ENCODE results near the gene MYH11.

Gene MYH11

GRCh38 chr16:15825750-15826305 lies 31.0 kb downstream of the MYH11 start:
- Histone ChIP-seq H3K79me2 (ENCODE audit: insufficient read depth, low read length) (no peaks in the 10 kb centered on the region), H3K4me2 (ENCODE audit: low read length) (no peak overlapping the region), H3K9ac (ENCODE audit: low read length) (no peak overlapping the region), H3K4me3 (ENCODE audit: low read depth, low read length, poor library complexity, severe bottlenecking) (no peak overlapping the region), H2AFZ (ENCODE audit: low read length) (no peak overlapping the region), H3K4me1 (ENCODE audit: insufficient read depth, low read length, severe bottlenecking) (no peaks in the 10 kb centered on the region), H3K9me2 (ENCODE audit: low read depth, low read length) (no peaks in the 10 kb centered on the region), H3K27ac (ENCODE audit: low read depth, low read length, poor library complexity, severe bottlenecking) (no peak overlapping the region), H3F3A (ENCODE audit: insufficient read depth, low read length) (no peaks in the 10 kb centered on the region), H3K9me3 (ENCODE audit: low read length) (no peaks in the 10 kb centered on the region), H3K36me3 (ENCODE audit: insufficient read depth, low read length) (no peaks in the 10 kb centered on the region), H3K27me3 (ENCODE audit: insufficient read depth, low read length) (no peaks in the 10 kb centered on the region), H4K20me1 (ENCODE audit: insufficient read depth, low read length) (no peaks in the 10 kb centered on the region)
- TF ChIP-seq, protein P1, sequence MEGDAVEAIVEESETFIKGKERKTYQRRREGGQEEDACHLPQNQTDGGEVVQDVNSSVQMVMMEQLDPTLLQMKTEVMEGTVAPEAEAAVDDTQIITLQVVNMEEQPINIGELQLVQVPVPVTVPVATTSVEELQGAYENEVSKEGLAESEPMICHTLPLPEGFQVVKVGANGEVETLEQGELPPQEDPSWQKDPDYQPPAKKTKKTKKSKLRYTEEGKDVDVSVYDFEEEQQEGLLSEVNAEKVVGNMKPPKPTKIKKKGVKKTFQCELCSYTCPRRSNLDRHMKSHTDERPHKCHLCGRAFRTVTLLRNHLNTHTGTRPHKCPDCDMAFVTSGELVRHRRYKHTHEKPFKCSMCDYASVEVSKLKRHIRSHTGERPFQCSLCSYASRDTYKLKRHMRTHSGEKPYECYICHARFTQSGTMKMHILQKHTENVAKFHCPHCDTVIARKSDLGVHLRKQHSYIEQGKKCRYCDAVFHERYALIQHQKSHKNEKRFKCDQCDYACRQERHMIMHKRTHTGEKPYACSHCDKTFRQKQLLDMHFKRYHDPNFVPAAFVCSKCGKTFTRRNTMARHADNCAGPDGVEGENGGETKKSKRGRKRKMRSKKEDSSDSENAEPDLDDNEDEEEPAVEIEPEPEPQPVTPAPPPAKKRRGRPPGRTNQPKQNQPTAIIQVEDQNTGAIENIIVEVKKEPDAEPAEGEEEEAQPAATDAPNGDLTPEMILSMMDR (IDR thresholded peaks at IDR 0.05; ENCODE audit: low read length), result no peak
- TF ChIP-seq EZH2 (IDR thresholded peaks at IDR 0.05; ENCODE audit: borderline replicate concordance, low read length), result no peak

DNA sequence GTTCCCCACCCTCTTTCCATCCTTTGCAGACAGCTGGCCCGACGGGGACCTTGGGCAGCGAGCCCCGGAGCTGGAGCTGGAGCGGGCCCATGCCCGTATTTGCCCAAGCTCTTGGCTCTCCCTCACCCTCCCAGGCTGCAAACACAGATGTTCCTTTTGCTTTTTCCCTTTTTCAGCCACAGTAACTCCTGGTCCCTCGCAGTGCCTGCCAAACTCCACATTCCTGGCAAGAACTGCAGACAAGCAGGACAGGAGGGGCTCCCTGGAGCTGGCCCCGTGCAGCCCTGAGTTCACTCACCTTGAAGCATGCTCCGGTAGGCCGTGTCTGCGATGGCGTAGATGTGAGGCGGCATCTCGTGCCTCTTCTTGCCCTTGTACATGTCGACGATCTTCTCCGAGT lies 33.9 kb downstream of the MYH11 start:
- TF ChIP-seq, protein P1 (IDR thresholded peaks at IDR 0.05; ENCODE audit: low read length), result no peak
- TF ChIP-seq EZH2 (IDR thresholded peaks at IDR 0.05; ENCODE audit: borderline replicate concordance, low read length), result no peak
- Histone ChIP-seq H3K4me2 (ENCODE audit: low read length) (no peak overlapping the region), H3K27ac (ENCODE audit: low read depth, low read length, poor library complexity, severe bottlenecking) (no peak overlapping the region), H3K4me1 (ENCODE audit: insufficient read depth, low read length, severe bottlenecking) (no peaks in the 10 kb centered on the region), H3F3A (ENCODE audit: insufficient read depth, low read length) (no peaks in the 10 kb centered on the region), H2AFZ (ENCODE audit: low read length) (no peak overlapping the region), H4K20me1 (ENCODE audit: insufficient read depth, low read length) (no peaks in the 10 kb centered on the region), H3K79me2 (ENCODE audit: insufficient read depth, low read length) (no peaks in the 10 kb centered on the region), H3K36me3 (ENCODE audit: insufficient read depth, low read length) (no peaks in the 10 kb centered on the region), H3K9me2 (ENCODE audit: low read depth, low read length) (no peaks in the 10 kb centered on the region), H3K9ac (ENCODE audit: low read length) (no peak overlapping the region), H3K27me3 (ENCODE audit: insufficient read depth, low read length) (no peaks in the 10 kb centered on the region), H3K4me3 (ENCODE audit: low read depth, low read length, poor library complexity, severe bottlenecking) (no peak overlapping the region), H3K9me3 (ENCODE audit: low read length) (no peaks in the 10 kb centered on the region)

DNA sequence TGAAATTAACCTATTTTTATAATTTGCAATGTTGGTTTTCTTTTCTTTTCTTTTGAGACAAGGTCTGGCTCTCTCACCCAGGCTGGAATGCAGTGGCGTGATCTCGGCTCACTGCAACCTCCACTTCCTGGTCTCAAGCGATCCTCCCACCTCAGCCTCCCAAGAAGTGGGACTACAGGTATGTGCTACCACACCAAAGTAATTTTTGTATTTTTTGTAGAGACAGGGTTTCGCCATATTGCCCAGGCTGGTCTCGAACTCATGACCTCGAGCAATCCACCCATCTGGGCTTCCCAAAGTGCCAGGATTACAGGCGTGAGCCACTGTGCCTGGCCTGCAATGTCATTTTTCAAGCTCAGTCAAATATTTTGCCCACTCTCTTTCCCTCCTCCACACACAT lies 36.0 kb downstream of the MYH11 start:
- Histone ChIP-seq H3K27me3 (ENCODE audit: insufficient read depth, low read length) (peaks cover 4% of the 10 kb centered on the region; the same call in 1 of the 2 replicates), H3K27ac (ENCODE audit: low read depth, low read length, poor library complexity, severe bottlenecking) (no peak overlapping the region), H3K9me3 (ENCODE audit: low read length) (peaks cover 10% of the 10 kb centered on the region), H3K36me3 (ENCODE audit: insufficient read depth, low read length) (no peaks in the 10 kb centered on the region), H3F3A (ENCODE audit: insufficient read depth, low read length) (no peaks in the 10 kb centered on the region), H3K4me3 (ENCODE audit: low read depth, low read length, poor library complexity, severe bottlenecking) (no peak overlapping the region), H3K4me2 (ENCODE audit: low read length) (no peak overlapping the region), H3K9ac (ENCODE audit: low read length) (no peak overlapping the region), H2AFZ (ENCODE audit: low read length) (no peak overlapping the region), H3K79me2 (ENCODE audit: insufficient read depth, low read length) (no peaks in the 10 kb centered on the region), H4K20me1 (ENCODE audit: insufficient read depth, low read length) (no peaks in the 10 kb centered on the region), H3K4me1 (ENCODE audit: insufficient read depth, low read length, severe bottlenecking) (no peaks in the 10 kb centered on the region), H3K9me2 (ENCODE audit: low read depth, low read length) (no peaks in the 10 kb centered on the region)
- no peak for TF ChIP-seq EZH2 (IDR thresholded peaks at IDR 0.05; ENCODE audit: borderline replicate concordance, low read length)
- TF ChIP-seq, protein P1 (IDR thresholded peaks at IDR 0.05; ENCODE audit: low read length), result no peak

All from OCI-LY1 (cell line).